ENCODE results near the gene RNF40.
A peak's percentile ranks its signal among the peaks of the same experiment; 100 is the strongest.
"Not testable (repeated sequence)": the region's sequence is repeated elsewhere in the genome, so short reads cannot be mapped to it uniquely, and the experiment has no call there.

The RNF40 gene

GRCh38 chr16:30782486-30783279, 20.6 kb downstream of the RNF40 start:
- no peak for DNase-seq (ENCODE audit: low read depth)

DNA sequence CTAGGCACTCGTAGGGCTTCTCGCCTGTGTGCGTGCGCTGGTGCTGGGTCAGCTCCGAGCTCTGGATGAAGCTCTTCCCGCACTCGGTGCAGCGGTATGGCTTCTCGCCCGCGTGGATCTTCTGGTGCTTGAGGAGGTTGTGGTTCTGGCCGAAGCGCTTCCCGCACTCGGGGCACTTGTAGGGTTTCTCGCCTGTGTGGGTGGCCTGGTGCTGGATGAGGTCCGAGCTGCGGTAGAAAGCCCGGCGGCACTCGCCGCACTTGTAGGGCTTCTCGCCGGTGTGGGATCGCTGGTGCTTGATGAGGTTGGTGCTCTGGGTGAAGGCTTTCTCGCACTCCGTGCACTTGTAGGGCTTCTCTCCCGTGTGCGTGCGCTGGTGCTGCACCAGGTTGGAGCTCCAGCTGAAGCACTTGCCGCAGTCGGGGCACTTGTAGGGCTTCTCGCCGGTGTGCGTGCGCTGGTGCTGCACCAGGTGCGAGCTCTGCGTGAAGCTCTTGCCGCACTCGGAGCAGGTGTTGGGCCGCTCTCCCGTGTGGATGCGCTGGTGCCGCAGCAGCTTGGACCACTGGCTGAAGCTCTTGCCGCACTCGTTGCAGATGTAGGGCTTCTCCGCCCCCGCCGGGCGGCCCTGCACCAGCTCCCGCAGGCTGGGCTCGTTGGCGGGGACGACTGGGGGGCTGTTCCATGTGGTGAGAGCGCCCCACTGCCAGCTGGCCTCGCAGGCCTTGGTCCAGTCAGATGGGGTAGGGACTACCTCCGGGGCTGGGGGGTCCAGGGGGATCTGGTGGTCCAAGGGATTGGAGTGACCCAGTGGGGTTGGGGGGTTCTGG, 21.4 kb downstream of the RNF40 start:
- no peak for DNase-seq (ENCODE audit: low read depth)

DNA sequence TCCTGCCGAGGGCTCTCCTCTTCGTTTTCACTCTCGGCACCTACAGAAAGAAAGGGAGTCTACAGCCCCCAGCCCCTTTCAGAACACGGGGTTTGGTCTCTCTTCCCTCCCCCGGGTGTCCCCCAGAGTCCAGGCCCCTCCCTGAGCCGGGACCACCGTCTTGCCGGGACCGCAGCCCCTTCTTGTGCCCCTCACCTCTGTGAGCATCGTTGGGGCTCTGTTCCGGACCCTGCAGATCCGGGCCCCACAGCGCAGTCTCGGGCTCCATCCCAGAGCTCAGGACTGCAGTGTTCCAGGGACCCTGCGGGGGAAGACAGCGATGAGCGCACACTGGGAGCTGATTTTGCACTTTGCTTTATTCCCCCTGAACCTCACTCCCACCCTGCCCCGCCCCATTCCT, 22.1 kb downstream of the RNF40 start:
- no peak for DNase-seq (ENCODE audit: low read depth)

DNA sequence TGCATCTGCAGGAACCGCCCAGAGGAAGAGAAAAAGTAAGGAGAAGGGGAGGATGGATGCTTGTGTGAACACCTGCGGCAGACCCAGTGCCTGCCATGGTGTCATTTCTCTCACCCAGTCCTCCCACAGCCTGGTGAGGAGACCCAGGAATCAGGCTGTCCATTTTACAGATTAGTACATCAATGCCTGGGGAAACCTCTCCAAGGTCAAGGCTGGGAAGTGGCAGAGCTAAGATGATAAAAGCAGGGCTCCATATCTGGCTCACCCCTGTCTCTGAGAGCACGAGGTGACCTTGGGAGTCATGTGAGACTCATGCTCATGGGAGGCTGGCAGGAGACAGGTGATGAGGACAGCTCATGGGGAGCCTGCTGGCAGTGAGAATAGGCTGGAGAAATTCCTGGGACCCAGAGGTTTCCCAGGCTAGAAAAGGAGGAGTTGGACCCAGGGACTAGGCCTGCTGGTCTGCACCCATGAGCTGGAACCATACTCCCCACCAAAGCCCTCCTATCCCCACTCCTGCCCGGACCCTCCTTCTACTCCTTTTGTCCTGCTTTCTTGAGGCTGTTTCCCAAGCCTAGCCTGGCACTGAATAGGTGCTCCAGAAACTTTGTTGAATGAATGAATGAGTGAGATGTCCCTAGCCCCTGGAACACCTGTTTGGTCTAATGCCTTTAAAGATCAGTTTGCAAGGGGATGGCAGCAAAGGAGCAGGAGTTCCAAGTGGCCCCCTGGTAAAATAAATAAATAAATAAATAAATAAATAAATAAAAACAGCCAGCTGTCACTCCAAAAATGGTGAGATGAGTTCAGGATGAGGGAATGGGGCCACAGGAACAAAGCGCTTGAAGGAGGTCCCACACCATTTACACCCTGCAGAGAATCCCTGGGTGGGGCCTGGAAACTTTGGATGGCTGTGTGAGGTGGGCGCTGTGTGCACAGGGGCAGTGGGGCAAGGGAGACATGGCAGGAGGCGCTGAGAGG, 23.3 kb downstream of the RNF40 start:
- no peak for DNase-seq (ENCODE audit: low read depth)

DNA sequence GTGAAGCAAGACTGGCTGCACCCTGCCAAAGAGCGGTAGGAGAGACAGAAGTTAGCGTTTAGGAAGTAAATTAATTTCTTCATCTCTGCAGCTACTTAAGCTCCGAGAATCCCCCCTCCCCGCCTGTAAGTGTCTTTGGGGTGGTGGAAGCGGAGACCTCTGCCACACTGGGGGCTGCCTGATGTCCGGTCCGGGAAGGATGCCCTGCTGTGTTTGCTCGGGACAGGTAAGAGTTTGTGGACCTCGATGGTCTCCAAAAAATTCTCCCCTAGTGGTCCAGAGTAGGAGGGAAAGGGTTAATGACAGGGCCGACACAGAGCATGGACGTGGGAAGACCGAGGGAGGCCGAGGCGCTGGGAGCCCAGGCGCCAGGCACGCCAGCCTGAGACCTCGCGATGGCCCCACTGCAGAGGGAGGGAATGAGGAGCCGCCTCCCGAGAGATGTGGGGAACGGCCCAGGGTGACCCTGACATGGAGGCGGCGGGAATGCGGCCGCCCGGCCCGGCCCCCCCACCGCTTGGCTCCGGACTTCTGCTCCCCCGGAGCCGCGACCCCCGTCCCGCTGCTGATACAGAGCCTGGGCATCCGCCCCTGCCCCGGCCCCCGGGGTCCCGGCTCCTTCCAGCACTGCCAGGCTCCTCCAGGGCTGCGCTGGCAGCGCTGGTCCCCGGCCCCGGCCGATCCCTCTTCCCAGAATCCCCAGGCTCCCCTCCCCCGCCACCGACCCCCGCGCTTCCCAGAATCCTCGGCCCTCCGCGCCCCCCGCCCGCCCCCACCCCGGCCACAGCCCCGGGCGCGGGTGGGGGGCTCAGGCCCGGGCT, 24.2 kb downstream of the RNF40 start:
- DNase-seq (ENCODE audit: low read depth) = no peak

- DNase-seq (ENCODE audit: low read depth) = no peak
Observed at GRCh38 chr16:30786936-30787612, 25.0 kb downstream of the RNF40 start, which contains the start of gene ZNF629. TSS of gene ZNF629 (minus strand) at chr16:30787205. CDS start at chr16:30784482, 2,723 bp downstream.

GRCh38 chr16:30787613-30788378, 25.7 kb downstream of the RNF40 start:
- DNase-seq (ENCODE audit: low read depth) = no peak

DNA sequence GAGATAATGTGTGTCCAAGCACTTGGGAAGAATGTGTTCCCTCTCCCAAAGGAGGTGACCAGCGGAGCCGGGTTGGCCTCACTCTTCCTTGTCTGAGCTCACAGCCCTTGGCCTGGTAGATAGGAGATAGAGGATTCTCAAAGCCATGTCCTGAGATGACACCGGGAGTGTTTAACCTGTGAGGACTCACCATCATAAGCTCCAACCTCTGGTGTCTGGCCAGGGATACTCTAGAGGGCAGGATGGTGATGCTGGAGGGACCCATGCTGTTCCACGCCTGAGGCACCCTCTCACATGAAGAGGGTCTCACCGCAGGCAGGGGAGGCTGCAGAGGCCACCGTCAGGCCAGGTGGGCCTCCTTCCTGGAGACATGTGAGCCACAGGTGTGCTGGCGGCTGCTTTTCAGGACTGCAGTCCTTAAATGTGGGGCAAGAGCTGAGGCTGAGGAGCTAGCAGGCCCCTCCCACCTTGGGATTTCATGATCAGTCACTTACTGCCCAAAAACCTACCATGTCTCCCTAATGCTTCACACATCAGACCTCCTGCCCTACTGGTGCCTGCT, 31.5 kb downstream of the RNF40 start:
- no peak for DNase-seq (ENCODE audit: low read depth)

- no peak for DNase-seq (ENCODE audit: low read depth)
Observed at GRCh38 chr16:30794634-30795033, 32.5 kb downstream of the RNF40 start.

GRCh38 chr16:30797670-30798309, 35.7 kb downstream of the RNF40 start:
- no peak for DNase-seq (ENCODE audit: low read depth)

DNA sequence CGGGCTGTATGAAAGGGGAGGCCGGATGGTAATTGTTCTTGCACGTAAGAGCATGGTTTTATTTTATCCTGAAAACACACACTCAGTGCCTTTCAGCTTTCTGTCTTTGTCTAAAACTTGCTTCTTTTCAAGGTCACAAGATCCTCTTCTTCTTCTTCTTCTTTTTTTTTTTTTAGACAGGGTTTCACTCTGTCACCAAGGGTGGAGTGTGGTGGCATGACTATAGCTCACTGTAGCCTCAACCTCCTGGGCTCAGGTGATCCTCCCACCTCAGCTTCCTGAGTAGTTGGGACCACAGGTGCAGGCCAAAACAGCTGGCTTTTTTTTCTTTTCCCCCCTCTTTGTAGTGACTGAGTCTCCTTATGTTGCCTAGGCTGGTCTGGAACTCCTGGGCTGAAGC, 40.8 kb downstream of the RNF40 start:
- DNase-seq (ENCODE audit: low read depth) = no peak

GRCh38 chr16:30805056-30805369, 42.9 kb downstream of the RNF40 start:
- no peak for DNase-seq (ENCODE audit: low read depth)

DNA sequence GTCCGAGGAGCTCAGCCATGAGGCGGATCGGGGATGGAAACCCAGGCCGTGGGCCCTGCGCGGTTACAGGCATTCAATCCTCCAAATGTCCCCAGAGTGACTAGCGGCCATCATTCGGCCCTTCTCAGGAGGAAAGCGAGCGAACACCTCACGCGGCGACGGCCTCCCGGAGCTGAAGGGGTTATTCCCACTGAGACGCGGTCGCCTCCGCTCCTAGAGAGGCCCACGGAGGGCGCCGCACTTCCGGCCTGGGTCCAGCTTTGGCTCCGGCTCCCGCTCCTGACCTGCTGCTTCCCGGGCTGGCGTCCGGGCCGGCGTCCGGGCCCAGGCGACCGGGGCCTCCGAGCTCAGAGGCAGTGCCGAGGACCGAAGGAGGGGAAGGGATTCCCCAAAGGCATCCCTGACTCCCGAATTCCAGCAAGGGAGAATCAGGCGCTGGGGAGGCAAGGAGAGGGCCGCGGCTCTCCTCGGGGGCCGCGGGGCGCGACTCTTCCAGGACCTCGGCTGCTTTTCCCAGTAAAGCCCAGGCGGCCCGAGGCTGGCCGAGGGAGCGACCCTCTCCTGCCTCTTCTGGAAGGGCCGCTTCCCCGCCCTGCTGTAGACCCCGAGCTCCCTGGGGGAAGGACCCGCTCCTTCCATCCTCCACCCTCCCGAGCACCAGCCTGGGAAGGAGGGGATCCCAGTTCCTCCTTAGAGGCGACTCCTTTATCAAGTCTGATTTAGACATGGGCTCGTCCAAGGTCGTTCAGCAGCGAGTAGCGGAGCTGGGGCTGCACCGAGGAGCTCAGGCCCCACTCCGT, 43.4 kb downstream of the RNF40 start:
- peak; percentile 58 for DNase-seq (ENCODE audit: low read depth)

DNA sequence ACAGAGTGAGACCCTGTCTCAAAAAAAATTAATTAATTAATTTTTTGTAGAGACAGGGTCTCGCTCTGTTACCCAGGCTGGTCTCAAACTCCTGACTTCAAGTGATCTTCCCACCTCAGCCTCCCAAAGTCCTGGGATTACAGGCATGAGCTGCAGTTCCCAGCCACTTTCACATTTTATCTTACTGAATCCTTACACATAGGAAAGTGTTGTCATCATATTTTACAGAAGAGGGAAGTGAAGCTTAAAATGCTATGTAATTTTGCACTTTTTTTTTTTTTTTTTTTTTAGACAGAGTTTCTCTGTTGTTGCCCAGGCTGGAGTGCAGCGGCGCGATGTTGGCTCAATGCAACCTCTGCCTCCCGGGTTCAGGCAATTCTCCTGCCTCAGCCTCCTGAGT, 46.0 kb downstream of the RNF40 start:
- no peak for DNase-seq (ENCODE audit: low read depth)

DNA sequence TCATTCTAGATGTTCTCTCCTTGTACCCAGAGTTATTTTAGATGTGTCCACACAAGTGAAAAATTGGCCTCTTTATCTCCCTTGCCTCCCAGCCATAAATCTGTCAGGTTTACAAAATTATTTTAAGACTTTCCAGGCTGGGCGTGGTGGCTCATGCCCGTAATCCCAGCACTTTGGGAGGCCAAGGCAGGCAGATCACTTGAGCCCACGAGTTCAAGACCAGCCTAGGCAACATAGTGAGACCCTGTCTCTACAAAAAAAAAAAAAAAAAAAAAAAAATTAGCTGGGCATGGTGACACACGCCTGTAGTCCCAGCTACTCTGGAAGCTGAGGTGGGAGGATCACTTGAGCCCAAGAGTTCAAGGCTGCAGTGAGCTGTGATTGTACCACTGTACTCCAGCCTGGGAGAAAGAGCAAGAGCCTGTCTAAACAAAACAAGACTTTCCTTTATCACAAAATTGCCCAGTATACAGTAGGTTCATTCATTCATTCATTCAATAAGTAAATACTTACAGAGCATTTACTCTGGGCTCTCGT, 46.8 kb downstream of the RNF40 start:
- DNase-seq (ENCODE audit: low read depth) = not testable (repeated sequence)

GRCh38 chr16:30809675-30810074, 47.6 kb downstream of the RNF40 start:
- DNase-seq (ENCODE audit: low read depth) = not testable (repeated sequence)

DNA sequence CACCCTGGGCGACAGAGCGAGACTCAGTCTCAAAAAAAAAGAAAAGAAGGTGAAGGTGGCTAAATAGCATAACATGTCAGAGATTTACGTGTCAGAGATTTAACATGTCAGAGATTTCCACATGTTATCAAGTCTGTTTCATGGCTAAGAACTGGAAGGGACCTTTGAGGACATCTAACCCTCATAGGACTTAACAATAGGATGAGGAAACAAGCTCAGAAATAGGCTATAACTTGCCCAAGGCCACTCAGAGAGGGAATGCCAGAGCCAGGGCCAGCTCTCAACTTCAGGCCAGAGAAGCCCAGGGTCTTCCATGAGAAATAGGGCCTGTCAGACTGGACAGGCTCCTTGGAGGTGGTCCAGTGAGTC, 51.7 kb downstream of the RNF40 start:
- DNase-seq (ENCODE audit: low read depth) = no peak

- DNase-seq (ENCODE audit: low read depth) = no peak
Observed at GRCh38 chr16:30816769-30817168, 54.6 kb downstream of the RNF40 start.
